ENCODE results near the gene MAPRE3. TPM values are rescaled to one million over a fixed set of nuclear protein-coding genes. Genes with fewer than 3 reads are reported as not detected.

Gene MAPRE3
- total RNA-seq, 4 donors from 2014 or later: 11.5 to 24.2 (median 12.3) TPM

DNA sequence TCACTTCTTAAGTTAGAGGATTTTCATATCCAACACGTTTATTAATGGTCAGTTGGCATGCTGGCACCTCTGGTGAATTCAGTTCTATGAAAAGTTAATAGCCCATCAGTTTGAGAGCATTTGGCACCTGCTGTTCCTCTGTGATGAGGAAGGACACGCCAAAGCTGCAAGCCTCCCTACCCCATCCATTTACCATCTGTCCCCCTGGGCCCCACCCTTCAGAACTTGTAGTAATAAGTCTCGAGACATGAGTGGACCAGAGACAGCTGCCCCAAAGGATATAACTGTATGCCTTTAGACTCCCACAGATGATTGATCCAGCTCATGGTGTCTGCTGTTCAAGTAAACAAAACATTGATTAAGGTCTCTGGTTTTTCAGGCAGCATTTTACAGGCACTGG is 94.7 kb downstream of the MAPRE3 start:
- ATAC-seq (ENCODE audit: low FRiP score) (no peak), DNase-seq (ENCODE audit: low spot score) (no peak)
- TF ChIP-seq, protein P1, sequence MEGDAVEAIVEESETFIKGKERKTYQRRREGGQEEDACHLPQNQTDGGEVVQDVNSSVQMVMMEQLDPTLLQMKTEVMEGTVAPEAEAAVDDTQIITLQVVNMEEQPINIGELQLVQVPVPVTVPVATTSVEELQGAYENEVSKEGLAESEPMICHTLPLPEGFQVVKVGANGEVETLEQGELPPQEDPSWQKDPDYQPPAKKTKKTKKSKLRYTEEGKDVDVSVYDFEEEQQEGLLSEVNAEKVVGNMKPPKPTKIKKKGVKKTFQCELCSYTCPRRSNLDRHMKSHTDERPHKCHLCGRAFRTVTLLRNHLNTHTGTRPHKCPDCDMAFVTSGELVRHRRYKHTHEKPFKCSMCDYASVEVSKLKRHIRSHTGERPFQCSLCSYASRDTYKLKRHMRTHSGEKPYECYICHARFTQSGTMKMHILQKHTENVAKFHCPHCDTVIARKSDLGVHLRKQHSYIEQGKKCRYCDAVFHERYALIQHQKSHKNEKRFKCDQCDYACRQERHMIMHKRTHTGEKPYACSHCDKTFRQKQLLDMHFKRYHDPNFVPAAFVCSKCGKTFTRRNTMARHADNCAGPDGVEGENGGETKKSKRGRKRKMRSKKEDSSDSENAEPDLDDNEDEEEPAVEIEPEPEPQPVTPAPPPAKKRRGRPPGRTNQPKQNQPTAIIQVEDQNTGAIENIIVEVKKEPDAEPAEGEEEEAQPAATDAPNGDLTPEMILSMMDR (IDR thresholded peaks at IDR 0.05): no peak

DNA sequence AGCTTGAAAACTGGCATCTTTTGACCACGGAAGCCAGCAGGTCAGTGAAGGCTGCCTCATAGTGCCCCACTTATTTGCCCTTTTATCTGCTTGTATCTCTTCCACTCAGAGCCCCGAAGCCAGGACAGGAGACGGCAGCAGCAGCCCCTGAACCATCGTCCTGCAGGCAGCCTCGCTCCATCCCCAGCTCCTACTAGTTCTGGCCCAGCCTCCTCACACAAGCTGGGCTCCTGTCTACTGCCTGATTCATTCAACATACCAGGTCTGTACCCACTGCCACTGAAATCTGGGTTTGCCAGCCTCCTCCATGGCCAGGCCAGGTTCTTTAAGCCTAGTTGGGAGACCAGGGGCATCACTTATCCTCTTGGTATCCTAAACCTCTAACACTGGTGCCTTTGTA is 96.9 kb downstream of the MAPRE3 start:
- DNase-seq (ENCODE audit: low spot score): no peak
- ATAC-seq (ENCODE audit: low FRiP score): no peak
- TF ChIP-seq, protein P1 (IDR thresholded peaks at IDR 0.05): no peak

DNA sequence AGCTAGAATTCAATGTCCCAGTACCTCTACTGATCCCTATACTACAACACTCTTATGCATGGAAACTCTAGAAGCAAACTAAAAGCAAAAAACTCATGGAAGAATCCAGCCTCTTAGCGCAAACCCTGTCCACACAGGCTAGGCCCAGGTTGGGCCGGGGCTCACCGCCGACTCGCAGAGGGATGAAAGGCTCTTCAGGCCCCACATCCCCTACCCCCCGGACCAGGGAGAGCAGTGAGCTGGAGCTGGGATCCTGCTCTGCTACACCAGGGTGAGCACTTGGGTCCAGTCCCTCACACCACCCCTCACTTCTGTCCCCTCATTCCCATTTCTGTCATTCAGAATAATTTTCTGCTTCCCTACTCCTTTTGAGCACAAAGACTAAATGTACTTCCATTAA is 99.0 kb downstream of the MAPRE3 start:
- TF ChIP-seq, protein P1 (IDR thresholded peaks at IDR 0.05): no peak
- DNase-seq (ENCODE audit: low spot score): no peak
- no peak for ATAC-seq (ENCODE audit: low FRiP score)

DNA sequence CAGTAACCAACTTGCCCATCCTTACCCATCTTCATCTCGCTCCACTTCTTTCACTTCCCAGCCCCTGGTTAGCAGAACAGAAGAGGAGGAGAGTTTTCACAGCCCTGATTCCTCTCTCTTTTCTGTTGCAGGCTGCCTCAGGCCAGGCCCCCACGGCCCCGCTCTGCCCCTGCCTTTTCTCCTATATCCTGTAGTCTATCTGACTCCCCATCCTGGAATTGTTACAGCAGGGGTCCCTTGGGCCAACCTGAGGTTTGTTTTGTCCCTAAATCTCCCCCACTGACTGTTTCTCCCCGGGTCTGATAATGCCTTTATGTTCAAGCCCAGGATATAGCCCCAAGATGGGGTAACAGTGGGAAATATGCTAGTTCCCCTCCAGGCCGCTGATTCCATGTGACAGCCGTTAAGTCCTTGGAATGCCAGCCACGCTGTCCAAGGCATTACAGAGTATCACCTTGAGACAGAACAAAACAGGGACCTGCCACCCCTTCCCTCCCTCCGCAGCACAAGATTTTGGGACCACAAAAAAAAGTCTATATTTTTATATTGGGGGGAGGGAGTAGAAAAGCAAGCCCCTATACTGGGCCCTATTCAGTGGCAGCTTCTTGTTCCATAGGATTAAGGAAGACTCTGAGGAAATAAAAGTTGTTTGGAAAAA is 99.7 kb downstream of the MAPRE3 start:
- TF ChIP-seq, protein P1 (IDR thresholded peaks at IDR 0.05): no peak
- ATAC-seq (ENCODE audit: low FRiP score): no peak
- DNase-seq (ENCODE audit: low spot score): no peak

DNA sequence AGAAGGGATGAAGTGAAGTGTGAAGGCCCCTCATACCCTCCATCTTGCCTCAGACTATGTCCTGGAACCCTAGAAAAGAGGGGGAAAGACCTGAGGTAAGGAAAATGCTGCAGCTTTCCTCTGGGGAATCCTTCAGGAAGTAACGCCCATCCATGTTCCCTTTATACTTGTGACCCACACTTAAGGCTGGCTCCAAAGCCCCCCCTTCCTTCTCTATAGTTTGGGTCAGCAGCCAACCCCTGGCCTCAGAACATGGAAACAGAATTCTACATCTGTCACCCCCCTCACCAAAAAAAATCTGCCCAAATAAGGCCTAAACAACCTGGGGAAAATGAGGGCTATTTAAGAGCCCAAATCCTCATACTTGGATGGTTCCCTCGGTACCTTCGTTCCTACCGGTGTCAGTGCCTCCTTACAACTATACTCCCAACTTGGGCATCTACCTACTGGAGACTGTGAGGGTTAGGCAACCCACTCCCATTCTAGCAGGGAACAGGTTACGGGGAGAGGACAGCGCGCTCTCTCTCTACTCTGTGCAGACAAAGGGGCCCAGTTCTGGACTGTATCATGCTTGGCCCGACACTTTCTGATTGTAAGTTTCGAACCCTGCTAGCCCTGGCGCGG is 100.3 kb downstream of the MAPRE3 start:
- TF ChIP-seq, protein P1 (IDR thresholded peaks at IDR 0.05): no peak
- DNase-seq (ENCODE audit: low spot score) (no peak), ATAC-seq (ENCODE audit: low FRiP score) (peak; percentile 5)

DNA sequence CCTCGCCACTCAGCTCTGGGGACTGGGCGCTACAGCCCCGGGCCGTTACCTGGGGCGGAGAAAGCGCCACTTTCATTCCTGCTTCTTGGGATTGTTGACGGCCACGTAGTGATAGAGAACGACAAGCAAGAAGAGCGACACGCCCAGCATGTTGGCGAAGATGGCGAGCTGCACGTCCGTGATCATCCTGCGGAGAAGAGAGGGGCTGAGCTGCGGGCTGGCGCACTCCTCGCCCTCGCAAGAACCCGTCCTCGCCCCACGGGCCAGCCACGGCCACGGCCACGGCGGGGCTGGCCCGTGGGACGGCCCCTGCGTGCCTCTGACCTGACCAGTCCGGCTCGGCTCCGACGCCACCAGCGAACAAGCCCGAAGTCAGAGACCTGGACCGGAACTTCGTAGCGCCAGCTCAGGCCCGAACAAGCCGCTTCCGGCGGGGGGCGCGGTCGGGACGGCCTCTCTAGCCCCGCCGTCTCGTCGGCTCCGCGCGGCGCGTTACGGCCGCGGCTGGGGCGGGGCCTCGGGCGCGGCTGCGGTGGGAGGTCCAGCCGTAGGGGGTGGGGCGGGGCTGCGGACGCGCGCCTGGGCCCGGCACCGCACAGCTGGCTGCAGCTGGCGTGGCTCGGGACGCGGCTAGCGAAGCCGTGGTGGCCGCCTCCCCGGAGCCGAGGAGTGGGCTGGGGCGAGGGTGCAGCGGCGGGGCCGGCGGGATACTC is 101.0 kb downstream of the MAPRE3 start, which contains the start of gene OST4:
OST4 (minus strand) TSS at position 378 of the 713 bp plus-strand sequence.
- ATAC-seq (ENCODE audit: low FRiP score) (peak; percentile 96), DNase-seq (ENCODE audit: low spot score) (peak; percentile 74)

More for the DNA sequence above, 101.0 kb downstream of the MAPRE3 start, which contains the start of gene OST4:
- TF ChIP-seq, protein P1 (IDR thresholded peaks at IDR 0.05): no peak

All from omental fat pad (tissue), 4 donors.